Suppressor macrophage treated with lipopolysaccharide for 4 hours (primary cell): ENCODE results near the gene C1QTNF2.
"Not testable (repeated sequence)": the region's sequence is repeated elsewhere in the genome, so short reads cannot be mapped to it uniquely, and the experiment has no call there.

Experiments used
- DNase-seq: peaks from one replicate; pipeline ENCODE4 v3.0.0-alpha.2; 2020

Gene C1QTNF2

DNA sequence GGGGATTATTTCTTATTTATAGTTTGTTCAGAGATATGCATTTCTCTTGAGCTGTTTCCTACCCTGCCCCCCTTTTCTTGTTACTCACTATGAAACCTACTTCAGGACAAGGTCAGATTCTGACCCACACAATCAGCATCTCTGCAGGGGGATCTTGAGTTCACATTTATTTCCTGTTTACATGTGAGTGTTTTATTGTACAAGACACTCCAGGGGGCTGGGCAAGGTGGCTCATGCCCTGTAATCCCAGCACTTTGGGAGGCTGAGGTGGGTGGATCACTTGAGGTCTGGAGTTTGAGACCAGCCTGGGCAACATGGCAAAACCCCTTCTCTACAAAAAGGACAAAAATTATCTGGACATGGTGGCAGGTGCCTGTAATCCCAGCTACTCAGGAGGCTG lies 29.9 kb downstream of the C1QTNF2 start:
- DNase-seq: not testable (repeated sequence)

- no peak for DNase-seq
Measured at GRCh38 chr5:160339406-160340130, 30.9 kb downstream of the C1QTNF2 start.

DNA sequence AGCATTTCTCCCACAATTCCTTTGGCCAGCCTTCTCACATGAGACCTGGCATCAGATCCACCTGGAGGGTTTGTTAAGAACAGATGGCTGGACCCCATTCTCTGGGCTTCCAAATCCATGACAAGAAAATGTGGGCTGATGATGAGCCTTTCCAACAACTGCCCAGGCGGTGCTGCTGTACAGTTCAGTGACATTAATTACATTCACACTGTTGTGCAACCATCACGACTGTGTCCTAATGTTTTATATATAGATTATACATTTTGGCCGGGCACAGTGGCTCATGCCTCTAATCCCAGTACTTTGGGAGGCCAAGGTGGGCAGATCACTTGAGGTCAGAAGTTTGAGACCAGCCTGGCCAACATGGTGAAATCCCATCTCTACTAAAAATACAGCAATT lies 35.7 kb downstream of the C1QTNF2 start:
- DNase-seq: not testable (repeated sequence)

DNA sequence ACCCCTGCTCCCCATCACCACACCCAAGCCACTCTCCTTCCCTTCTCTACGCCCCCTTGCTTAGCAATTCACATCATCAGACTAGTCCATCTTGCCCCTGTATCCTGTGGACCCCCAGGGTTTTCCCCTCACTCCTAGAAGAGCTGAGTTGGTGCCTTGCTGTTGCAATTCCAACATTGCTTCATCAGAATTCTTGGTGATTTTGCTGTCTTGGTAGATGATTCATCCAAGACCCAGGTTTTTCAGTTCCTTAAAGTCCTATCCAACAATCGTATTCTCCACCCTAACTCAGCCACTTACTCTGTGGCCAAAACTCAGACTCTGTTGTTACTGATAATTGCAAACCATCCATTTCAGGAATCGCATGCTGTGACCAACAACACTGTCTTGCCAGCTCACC lies 36.7 kb downstream of the C1QTNF2 start:
- peak; percentile 92 for DNase-seq

GRCh38 chr5:160330212-160330611 lies 40.2 kb downstream of the C1QTNF2 start:
- DNase-seq: no peak

- DNase-seq: no peak
Measured at GRCh38 chr5:160327818-160328217, 42.6 kb downstream of the C1QTNF2 start.

DNA sequence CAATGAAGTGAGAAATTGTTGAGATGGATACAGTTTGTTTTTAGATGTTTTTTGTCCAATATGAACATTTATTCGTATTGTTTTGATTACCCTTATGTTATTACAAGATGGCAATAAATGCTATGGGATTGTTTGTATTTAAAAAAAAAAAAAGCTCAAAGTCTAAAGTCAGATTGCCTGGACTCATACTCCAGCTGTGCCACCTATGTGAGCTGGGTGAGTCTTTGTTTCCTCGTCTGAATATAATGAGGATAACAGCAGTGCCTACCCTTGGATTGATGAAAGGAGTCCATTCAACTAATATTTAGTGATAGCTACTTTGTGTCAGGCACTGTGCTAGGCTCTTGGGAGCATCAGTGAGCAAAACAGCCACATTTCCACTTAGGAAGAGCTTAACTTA lies 43.4 kb downstream of the C1QTNF2 start:
- DNase-seq: no peak

GRCh38 chr5:160325716-160326115 lies 44.7 kb downstream of the C1QTNF2 start:
- DNase-seq: no peak

GRCh38 chr5:160324886-160325285 lies 45.5 kb downstream of the C1QTNF2 start:
- no peak for DNase-seq

GRCh38 chr5:160318409-160318808 lies 52.0 kb downstream of the C1QTNF2 start:
- DNase-seq: peak; percentile 79

DNA sequence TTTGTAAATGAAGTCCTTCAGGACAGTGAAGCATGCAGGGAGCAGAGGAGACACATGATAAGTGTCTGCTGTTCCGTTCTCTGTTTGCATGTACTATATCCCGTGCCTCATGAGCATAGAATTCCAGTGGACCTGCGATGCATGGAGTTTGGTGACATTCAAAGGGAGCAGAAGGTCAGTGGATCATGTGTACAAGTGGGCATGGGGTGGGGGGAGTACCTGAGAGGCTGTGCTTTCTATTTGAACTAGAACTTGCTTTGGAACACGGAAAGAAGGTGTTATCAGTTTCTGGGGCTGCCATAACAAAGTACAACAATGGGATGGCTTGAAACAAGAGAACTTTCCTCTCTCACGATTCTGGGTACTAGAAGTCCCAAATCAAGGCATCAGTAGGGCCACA lies 53.0 kb downstream of the C1QTNF2 start:
- DNase-seq: no peak

- DNase-seq: no peak
Measured at GRCh38 chr5:160315968-160316367, 54.5 kb downstream of the C1QTNF2 start.

DNA sequence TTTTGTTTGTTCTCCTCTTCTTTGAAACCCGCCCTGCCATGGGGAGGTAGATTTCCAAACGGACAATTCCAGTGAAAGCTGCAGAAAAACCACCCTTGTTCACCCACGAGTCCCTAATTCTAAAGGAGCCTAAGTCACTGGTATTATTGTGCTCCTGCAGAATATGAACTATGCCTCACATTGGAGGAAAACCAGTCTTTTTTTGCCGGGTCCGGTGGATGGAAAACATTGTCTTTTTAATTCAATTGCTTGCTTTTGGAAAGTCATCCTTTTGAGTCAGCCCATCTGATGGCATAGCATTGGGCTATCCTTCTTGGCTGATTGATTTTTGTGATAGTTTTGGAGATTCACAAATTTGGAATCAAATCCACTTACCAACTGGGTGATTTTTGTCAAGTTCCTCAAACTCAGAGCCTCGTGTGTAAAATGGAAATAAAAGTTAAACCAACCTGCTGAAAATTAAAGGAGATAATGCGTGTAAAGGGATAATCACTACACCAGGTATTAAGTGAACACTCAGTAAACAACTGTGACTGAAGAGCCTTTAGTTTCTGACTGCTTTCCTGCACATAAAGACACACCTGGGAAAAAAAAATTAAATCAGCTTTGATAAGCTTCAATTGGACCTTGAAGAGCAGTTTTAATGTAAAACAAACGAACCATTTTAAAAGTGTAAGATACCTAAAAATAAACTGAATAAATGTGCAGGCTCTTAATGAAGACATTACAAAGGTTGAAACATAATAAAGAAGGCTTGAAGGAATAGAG lies 57.3 kb downstream of the C1QTNF2 start:
- DNase-seq: no peak

GRCh38 chr5:160312134-160312959 lies 58.1 kb downstream of the C1QTNF2 start, which contains the start of gene CCNJL:
Gene CCNJL, minus strand, starts transcription at chr5:160312564. Its CDS starts 641 bp downstream, at chr5:160311923.
- DNase-seq: no peak

DNA sequence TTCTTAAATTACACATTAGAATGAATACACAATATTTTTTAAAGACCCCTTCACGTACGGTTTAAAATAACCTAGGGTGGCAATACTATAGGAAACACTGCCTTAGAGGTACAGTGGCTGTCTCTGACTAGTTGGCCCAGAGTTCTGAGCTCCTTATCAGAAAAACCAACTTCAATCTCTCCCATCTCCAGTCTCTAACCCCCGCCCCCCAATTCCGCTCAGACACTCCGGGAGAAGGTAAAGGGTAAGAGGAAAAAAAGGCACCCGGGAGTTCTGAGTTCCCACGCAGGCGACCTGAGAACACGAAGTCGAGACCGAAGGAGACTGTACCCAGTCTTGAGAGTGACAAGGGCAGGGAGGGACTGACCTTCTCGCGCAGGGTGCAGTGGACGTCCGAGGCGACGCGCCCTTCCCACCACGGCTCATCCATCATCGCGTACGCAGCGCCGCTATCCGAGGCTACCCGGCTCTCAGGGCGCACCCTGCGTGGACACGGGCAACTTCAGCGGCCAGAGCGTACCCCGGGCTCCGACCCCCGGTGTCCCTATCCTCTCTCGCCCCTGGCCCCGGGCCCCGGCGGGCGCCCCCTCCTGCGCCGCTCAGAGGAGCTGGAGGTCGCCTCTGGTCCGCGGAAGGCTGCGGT lies 58.8 kb downstream of the C1QTNF2 start:
- no peak for DNase-seq

GRCh38 chr5:160310552-160311295 lies 59.7 kb downstream of the C1QTNF2 start:
- no peak for DNase-seq

DNA sequence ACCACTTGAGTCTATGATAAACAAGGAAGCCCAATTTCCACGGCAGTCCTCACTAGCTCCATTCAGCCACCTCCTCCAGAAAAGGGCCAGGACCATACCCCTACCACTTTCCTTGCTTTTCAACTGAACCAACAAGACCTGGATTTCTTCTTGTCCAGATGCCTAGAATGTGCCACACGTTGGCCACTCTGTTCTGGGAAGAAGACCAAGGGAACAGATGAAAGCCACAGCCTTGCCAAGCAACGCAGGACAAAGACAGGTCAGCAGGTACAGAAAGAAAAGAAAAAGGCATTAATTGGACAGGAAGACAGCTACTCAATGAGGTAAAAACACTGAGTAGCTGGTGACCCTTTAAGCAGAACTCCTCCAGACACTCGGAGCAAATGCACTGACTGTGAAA lies 60.3 kb downstream of the C1QTNF2 start:
- no peak for DNase-seq

GRCh38 chr5:160306696-160307095 lies 63.7 kb downstream of the C1QTNF2 start:
- no peak for DNase-seq

- DNase-seq: no peak
Measured at GRCh38 chr5:160305319-160305718, 65.1 kb downstream of the C1QTNF2 start.

GRCh38 chr5:160303690-160304089 lies 66.7 kb downstream of the C1QTNF2 start:
- no peak for DNase-seq

- no peak for DNase-seq
Measured at GRCh38 chr5:160298189-160298588, 72.2 kb downstream of the C1QTNF2 start.

DNA sequence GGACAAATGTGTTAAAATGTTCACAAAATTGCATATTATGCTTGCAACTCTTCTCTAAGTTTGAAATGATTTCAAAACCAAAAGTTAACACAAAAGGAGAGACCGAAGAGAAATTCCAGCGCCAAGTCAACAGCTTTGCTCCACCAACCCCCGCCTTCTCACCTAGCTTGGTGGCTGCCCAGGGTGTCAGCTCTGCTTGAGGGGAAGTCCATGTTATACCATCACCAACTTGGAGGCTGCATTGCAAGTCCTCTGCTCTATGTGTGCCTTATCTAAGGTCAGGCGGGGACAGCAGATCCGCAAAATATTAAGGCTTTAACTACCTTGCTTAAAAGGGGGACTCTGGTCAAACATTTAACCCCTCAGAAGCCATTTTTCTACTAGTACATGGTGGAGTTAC lies 72.7 kb downstream of the C1QTNF2 start:
- DNase-seq: no peak
